ENCODE data around the gene SETX.

The SETX gene

GRCh38 chr9:132211570-132211969 is 143.2 kb downstream of the SETX start:
- H3K4me3 ChIP-seq: no peak overlapping the region
- no peak for TF ChIP-seq Cebpa-rat (IDR thresholded peaks at IDR 0.05)
- H3K9ac ChIP-seq: no peak overlapping the region
- H3K9me3 ChIP-seq: no peaks in the 10 kb centered on the region
- H3K4me2 ChIP-seq: no peak overlapping the region
- H3K4me1 ChIP-seq: peaks cover 35% of the 10 kb centered on the region
- peaks cover 39% of the 10 kb centered on the region; the same call in 1 of the 2 replicates for H4K20me1 ChIP-seq
- H3K36me3 ChIP-seq: no peaks in the 10 kb centered on the region
- H3K27me3 ChIP-seq: no peaks in the 10 kb centered on the region
- H3K27ac ChIP-seq: no peak overlapping the region
